Fibroblast of pulmonary artery (primary cell): Measurements from ENCODE around the gene IL17RD.

Experiments used
- DNase-seq: peaks from one replicate; pipeline ENCODE4 v3.0.0-alpha.2; 2010; ENCODE audit warnings: low read depth
- H3K4me3 ChIP-seq: replicated peaks from 2 replicates; pipeline ENCODE4 v1.5.1; 2011; ENCODE audit warnings: low read depth, mild to moderate bottlenecking, control low read depth, low read length, moderate library complexity
- TF ChIP-seq, protein P1 (sequence below): IDR thresholded peaks from 2 replicates; pipeline ENCODE4 v1.5.1; 2011; ENCODE audit warnings: mild to moderate bottlenecking, control low read depth, low read length, inconsistent platforms; ENCODE audit errors: missing control alignments

Gene IL17RD

DNA sequence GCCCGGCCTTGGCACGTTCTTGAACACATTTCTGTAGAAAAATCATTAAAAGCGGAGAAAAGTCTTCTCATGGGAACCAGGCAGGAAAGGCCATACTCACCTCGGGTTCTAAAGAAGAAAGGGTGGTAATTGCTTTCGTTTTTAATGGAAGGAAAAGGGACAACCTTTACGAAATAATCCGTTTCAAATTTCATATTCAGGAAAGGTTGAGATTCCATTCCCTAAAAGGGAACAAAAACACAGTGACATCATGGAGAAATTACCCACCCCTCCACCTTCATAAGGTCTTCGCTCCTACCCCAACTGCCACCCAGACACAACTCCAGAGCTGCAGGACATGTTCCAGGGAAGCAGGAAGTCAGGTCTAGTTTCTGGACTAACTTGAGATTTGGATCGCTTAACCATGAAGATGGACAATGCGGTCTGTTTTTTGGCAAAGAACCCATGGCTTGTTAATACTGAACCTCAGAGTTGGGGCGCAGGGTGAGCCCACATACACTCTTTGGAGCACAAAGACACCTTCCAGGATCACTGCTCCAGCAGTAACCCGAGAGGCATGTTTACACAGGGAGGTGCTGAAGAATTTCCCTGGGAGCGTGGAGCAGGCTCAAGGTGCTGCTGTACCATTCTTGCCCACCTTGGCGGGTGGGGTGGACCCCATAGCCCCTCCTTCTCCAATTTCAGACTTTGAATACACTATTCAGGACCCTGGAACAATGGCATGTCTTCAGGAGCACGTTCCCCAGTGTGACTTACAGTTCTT lies 55.5 kb downstream of the IL17RD start:
- TF ChIP-seq, protein P1, sequence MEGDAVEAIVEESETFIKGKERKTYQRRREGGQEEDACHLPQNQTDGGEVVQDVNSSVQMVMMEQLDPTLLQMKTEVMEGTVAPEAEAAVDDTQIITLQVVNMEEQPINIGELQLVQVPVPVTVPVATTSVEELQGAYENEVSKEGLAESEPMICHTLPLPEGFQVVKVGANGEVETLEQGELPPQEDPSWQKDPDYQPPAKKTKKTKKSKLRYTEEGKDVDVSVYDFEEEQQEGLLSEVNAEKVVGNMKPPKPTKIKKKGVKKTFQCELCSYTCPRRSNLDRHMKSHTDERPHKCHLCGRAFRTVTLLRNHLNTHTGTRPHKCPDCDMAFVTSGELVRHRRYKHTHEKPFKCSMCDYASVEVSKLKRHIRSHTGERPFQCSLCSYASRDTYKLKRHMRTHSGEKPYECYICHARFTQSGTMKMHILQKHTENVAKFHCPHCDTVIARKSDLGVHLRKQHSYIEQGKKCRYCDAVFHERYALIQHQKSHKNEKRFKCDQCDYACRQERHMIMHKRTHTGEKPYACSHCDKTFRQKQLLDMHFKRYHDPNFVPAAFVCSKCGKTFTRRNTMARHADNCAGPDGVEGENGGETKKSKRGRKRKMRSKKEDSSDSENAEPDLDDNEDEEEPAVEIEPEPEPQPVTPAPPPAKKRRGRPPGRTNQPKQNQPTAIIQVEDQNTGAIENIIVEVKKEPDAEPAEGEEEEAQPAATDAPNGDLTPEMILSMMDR = no peak
- H3K4me3 ChIP-seq = no peak overlapping the region
- no peak for DNase-seq

DNA sequence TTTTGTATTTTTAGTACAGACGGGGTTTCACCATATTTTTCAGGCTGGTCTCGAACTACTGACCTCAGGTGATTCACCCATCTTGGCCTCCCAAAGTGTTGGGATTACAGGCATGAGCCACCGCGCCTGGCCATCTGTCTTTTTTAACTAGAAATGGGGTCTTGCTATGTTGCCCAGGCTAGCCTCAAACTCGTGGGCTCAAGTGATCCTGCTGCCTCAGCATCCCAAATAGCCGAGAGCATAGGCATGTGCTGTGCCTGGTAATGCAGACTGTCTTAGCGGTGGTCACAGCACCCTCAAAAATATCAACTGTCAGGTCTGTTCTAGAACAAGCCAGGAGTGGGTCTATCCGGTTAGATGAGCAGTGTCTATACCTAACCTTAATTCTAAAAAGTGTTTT lies 56.5 kb downstream of the IL17RD start:
- TF ChIP-seq, protein P1 = no peak
- no peak overlapping the region for H3K4me3 ChIP-seq
- DNase-seq = no peak

DNA sequence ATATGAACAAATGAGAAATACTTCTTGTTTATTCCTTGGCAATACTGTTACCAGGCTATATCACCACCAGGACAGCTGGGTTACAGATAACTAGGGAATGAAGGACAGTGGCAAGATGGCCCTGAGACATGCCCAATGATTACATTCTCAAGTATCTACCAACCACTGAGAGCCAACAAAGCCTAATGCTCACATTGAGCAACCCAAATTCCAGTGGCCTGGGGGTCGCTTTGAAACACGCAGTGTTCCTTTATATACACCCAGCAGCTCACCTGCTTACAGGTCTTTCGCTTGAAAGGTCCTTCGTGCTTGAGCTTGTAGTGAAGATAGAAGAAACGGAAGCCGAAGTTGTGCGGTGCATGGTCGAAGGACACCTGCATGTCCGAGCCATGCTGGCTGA lies 59.6 kb downstream of the IL17RD start:
- TF ChIP-seq, protein P1 = no peak
- DNase-seq = no peak
- H3K4me3 ChIP-seq = no peak overlapping the region

DNA sequence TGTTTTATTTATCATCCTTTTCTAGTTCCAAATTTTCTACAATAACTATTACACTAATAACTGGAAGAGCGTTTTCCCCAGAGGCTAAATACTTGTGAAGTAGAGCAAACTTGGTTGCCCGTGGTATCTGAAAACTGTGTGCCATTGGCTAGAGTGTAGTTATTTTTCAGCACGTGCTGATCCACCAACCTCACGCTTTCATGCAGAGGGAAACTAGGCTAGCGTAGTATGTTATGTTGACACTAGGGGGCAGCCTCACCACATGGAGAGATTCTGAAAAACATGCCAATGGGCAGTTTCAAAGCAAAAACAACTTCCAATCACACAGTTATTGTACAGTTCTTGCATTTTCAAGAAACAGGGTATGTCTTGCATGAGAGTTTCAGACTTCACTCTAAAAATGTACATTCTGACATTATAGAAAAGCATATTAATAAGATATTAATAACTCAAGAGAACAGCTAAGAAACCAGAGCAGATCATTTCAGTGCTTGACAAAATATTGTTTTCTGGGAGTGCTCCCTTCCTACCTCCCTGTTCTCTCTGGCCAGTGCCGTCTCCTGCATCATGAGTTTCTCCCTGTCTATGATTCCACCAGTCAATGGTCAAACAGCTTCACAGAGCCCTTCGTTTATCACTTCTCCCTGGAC lies 65.0 kb downstream of the IL17RD start:
- peak; percentile 86 for DNase-seq
- no peak overlapping the region for H3K4me3 ChIP-seq
- TF ChIP-seq, protein P1 = peak; percentile 93

GRCh38 chr3:57098418-57099310 lies 66.5 kb downstream of the IL17RD start:
- H3K4me3 ChIP-seq = no peak overlapping the region
- no peak for DNase-seq
- TF ChIP-seq, protein P1 = no peak

GRCh38 chr3:57097536-57097935 lies 67.6 kb downstream of the IL17RD start:
- TF ChIP-seq, protein P1 = no peak
- no peak overlapping the region for H3K4me3 ChIP-seq
- no peak for DNase-seq
